Ovary (tissue), 9 donors: Measurements from ENCODE around the gene CTBP2. TPM values are rescaled to one million over a fixed set of nuclear protein-coding genes. Genes with fewer than 3 reads are reported as not detected.

Source experiments
- DNase-seq, 5 donors: peaks; one replicate each; pipeline ENCODE4 v3.0.0-alpha.2; 2019 to 2020
- H3K27ac ChIP-seq, 2 donors: fragments of 200-600 bp; one replicate each; pipeline versions ENCODE4 v1.5.1 to v1.8.0; 2019 to 2022
- H3K27me3 ChIP-seq: fragments of 200-600 bp; one replicate; pipeline ENCODE4 v1.8.0; 2022
- H3K36me3 ChIP-seq: fragments of 200-600 bp; sonication (generic); one replicate; pipeline ENCODE4 v1.5.1; 2019
- H3K4me1 ChIP-seq: one replicate; pipeline ENCODE4 v1.8.1; 2013; ENCODE audit warnings: mild to moderate bottlenecking, moderate library complexity; ENCODE audit not compliant: insufficient read depth
- H3K4me3 ChIP-seq: fragments of 200-600 bp; sonication (generic); one replicate; pipeline ENCODE4 v1.5.1; 2017
- H3K9me3 ChIP-seq, 2 donors: fragments of 200-600 bp in 1 of 2; sonication (generic) in 1 of 2; one replicate each; pipeline versions ENCODE4 v1.5.1 to v1.8.1; 2013 to 2019; ENCODE audit warnings: mild to moderate bottlenecking in 1 of 2, moderate library complexity in 1 of 2
- EP300 ChIP-seq: sonication (generic); formaldehyde crosslinking; IDR thresholded peaks from one replicate; pipeline ENCODE4 v1.6.1; 2017; ENCODE audit warnings: antibody characterized with exemption
- POLR2A ChIP-seq: fragments of 450-650 bp; IDR thresholded peaks from one replicate; pipeline ENCODE4 v1.6.1; 2017; ENCODE audit warnings: antibody characterized with exemption, mild to moderate bottlenecking, moderate library complexity
- WGBS, 3 donors: extraction: QIAGEN DNeasy Blood & Tissue Kit in 1 of 3; methylation state at CpG; one replicate each; pipeline versions ENCODE4 v1.1.5 to v1.1.7; 2013 to 2017; 5-methylcytosine and 5-hydroxymethylcytosine counted together
- intact Hi-C, 4 donors: fragments of 100-400 bp; cut with DNase I; formaldehyde crosslinking; loops; one replicate each; pipeline versions ENCODE4 v1.11.0 to v1.15.1; 2022 to 2023
- polyA plus RNA-seq, 2 donors: library from polyadenylated mRNA; stranded (reverse); fragments of 200-250 nt in 1 of 2; fragments of 350-450 nt in 1 of 2; fragmentation: Illumina TruSeq in 1 of 2; extraction: RNeasy Lipid Tissue Mini Kit (QIAGEN cat#74804) in 1 of 2; gene quantifications; one replicate each; pipeline ENCODE4 v1.2.3, GENCODE V29; 2013 to 2014
- total RNA-seq, 7 donors: library from RNA; depleted of rRNA in 2 of 7; stranded (reverse); fragments of >200 nt in 2 of 7; fragmentation: NEBNext Ultra II Directional in 3 of 7; extraction: Animal tissue kit (Norgen Biotek cat#: 25700) in 3 of 7; gene quantifications; one replicate each; pipeline versions ENCODE4 v1.1.0 to v1.2.4, GENCODE V29; 2016 to 2023
- TF ChIP-seq, protein P1 (sequence below), 3 donors: fragments of 450-650 bp in 2 of 3; fragments of 200-600 bp in 1 of 3; IDR thresholded peaks; one replicate each; pipeline versions ENCODE4 v1.5.1 to v1.8.0; 2016 to 2022; ENCODE audit warnings: antibody characterized with exemption in 3 of 3, mild to moderate bottlenecking in 1 of 3
- donor health status: DM: no; HTN: no; CAD: no; lungs with moderate emphysema.
- donor health status: DM: no; HTN: no; CAD: no.
- donor health status: Bipolar disorder and iron deficiency.
- donor health status: DM: yes; HTN: yes; CAD: no.
- donor health status: DM: no; HTN: no; CAD: no.
- donor health status: DM: yes; HTN: yes; CAD: no.

CTBP2 gene
- total and polyA plus RNA-seq, 9 donors, result 25.3 to 107 (median 69.5) TPM

- Histone ChIP-seq H3K27ac (no peak overlapping the region), H3K9me3 (no peaks in the 10 kb centered on the region), H3K27me3 (no peaks in the 10 kb centered on the region), H3K4me3 (no peak overlapping the region), H3K4me1 (peaks cover 11% of the 10 kb centered on the region), H3K36me3 (no peaks in the 10 kb centered on the region)
- intact Hi-C loops, result no loop called here
- DNase-seq, result peak in 1 of 5 donors; percentile 18
- TF ChIP-seq, protein P1, sequence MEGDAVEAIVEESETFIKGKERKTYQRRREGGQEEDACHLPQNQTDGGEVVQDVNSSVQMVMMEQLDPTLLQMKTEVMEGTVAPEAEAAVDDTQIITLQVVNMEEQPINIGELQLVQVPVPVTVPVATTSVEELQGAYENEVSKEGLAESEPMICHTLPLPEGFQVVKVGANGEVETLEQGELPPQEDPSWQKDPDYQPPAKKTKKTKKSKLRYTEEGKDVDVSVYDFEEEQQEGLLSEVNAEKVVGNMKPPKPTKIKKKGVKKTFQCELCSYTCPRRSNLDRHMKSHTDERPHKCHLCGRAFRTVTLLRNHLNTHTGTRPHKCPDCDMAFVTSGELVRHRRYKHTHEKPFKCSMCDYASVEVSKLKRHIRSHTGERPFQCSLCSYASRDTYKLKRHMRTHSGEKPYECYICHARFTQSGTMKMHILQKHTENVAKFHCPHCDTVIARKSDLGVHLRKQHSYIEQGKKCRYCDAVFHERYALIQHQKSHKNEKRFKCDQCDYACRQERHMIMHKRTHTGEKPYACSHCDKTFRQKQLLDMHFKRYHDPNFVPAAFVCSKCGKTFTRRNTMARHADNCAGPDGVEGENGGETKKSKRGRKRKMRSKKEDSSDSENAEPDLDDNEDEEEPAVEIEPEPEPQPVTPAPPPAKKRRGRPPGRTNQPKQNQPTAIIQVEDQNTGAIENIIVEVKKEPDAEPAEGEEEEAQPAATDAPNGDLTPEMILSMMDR (IDR thresholded peaks at IDR 0.05), result no peak
- TF ChIP-seq EP300 (no peak), POLR2A (no peak)
Measured at GRCh38 chr10:125105155-125105554, 55.2 kb downstream of the CTBP2 start.

GRCh38 chr10:125104559-125104958 lies 55.8 kb downstream of the CTBP2 start:
- H3K27ac ChIP-seq, result no peak overlapping the region
- WGBS, 3 donors, result 51 to 63% (median 59%) methylated on average over 10 of the region's 10 CpGs
- DNase-seq, result no peak
- H3K9me3 ChIP-seq, result no peaks in the 10 kb centered on the region
- peaks cover 11% of the 10 kb centered on the region for H3K4me1 ChIP-seq
- TF ChIP-seq POLR2A, result no peak
- TF ChIP-seq, protein P1 (IDR thresholded peaks at IDR 0.05), result no peak
- TF ChIP-seq EP300, result no peak
- intact Hi-C loops, result no loop called here
- H3K27me3 ChIP-seq, result no peaks in the 10 kb centered on the region
- no peaks in the 10 kb centered on the region for H3K36me3 ChIP-seq
- no peak overlapping the region for H3K4me3 ChIP-seq

DNA sequence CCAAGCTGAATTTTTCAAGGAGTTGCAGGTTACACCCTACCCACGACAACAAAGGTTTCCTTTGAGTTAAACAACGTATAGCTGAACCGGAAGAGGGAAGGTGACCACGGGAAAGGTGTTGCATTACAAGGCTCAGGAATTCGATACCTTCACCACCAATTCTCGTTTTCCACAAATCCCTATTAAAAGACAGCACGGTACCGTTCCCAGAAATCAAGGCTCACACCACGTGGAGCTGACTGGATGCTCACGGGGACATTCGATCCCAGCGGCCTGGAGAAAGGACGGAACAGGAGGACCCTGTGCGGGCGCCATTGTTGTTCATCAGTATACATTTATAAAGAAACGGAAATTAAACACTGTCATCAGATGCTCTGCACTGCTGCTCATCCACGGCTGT lies 56.4 kb downstream of the CTBP2 start:
- H3K4me1 ChIP-seq, result peaks cover 11% of the 10 kb centered on the region
- intact Hi-C loops, result no loop called here
- H3K4me3 ChIP-seq, result no peak overlapping the region
- H3K27me3 ChIP-seq, result no peaks in the 10 kb centered on the region
- WGBS, 3 donors, result 83 to 91% (median 89%) methylated on average over 17 of the region's 17 CpGs
- TF ChIP-seq, protein P1 (IDR thresholded peaks at IDR 0.05), result no peak
- TF ChIP-seq POLR2A (no peak), EP300 (no peak)
- no peaks in the 10 kb centered on the region for H3K36me3 ChIP-seq
- peak in 2 of 5 donors; percentile 5 to 11 for DNase-seq
- no peaks in the 10 kb centered on the region for H3K9me3 ChIP-seq
- no peak overlapping the region for H3K27ac ChIP-seq

- H3K4me1 ChIP-seq, result peaks cover 11% of the 10 kb centered on the region
- intact Hi-C loops, result no loop called here
- H3K4me3 ChIP-seq, result no peak overlapping the region
- no peaks in the 10 kb centered on the region for H3K9me3 ChIP-seq
- no peak overlapping the region for H3K27ac ChIP-seq
- no peaks in the 10 kb centered on the region for H3K27me3 ChIP-seq
- DNase-seq, result peak in 3 of 5 donors; percentile 13 to 18 (median 17)
- H3K36me3 ChIP-seq, result no peaks in the 10 kb centered on the region
- 78 to 89% (median 88%) methylated on average over 9 of the region's 9 CpGs for WGBS, 3 donors
- TF ChIP-seq EP300, result no peak
- TF ChIP-seq, protein P1 (IDR thresholded peaks at IDR 0.05), result no peak
Measured at GRCh38 chr10:125103466-125103865, 56.9 kb downstream of the CTBP2 start.
